GM19438 (cell line): ENCODE data around the gene ATXN10.
"Not testable (repeated sequence)": the region's sequence is repeated elsewhere in the genome, so short reads cannot be mapped to it uniquely, and the experiment has no call there.

ENCODE experiments used
- ATAC-seq: cut with Tn5 transposase; IDR thresholded peaks from one replicate; pipeline ENCODE4 v1.9.1; 2021; ENCODE audit warnings: low read depth; ENCODE audit not compliant: unreplicated experiment

The ATXN10 gene

DNA sequence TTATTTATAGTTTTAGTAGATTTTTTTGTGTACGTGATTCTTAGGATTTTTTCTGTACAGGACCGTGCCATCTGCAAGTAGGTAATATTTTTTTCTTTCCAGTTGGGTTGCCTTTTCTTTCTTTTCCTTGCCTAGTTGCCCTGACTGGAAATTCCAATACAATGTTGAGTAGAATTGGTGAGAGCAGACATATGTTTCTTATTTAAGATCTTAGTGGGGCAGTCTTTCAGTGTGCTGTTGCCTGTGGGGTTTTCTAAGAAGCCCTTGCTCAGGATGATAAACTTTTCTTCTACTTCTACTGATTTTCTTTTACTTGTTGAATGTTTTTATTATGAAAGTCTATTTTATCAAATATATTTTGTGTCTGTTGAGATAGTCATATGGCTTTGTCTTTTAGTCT, 33.0 kb downstream of the ATXN10 start:
- no peak for ATAC-seq

DNA sequence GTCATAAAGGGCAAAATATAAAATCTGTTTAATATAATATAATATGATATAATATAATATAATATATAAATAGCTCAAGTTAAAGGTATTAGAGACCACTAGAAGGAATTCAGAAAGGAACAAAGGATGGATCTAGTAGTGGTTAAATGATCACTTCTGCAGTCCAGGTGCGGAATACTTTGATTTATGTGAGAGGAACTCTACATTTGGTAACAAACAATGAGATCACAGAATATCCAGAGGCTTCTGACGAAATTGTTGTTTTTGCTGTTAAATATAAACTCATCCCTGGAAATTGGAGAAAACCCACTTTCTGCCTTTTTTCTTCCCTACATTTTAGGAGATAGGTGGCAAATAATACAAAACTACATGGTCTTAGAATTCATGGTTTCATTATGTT, 36.0 kb downstream of the ATXN10 start:
- ATAC-seq = no peak

DNA sequence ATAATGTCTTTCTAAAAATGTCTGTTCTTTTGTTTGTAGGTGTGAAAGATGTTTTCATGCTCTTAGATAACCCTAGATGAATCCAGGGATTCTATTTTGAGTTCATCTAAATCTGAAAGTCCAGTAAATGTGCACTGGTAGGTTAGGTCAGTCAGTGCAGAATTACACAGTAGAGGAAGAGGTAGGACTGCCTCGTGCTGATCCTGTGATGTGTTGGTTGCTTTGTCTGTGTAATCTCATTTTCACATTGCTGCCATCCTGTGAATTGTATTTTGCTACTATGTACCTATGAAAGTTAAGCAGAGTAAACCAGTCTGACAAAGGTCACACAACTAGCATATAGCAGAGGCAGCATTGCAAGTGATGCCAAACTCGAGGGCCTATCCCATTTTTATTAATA, 36.5 kb downstream of the ATXN10 start:
- ATAC-seq = no peak

DNA sequence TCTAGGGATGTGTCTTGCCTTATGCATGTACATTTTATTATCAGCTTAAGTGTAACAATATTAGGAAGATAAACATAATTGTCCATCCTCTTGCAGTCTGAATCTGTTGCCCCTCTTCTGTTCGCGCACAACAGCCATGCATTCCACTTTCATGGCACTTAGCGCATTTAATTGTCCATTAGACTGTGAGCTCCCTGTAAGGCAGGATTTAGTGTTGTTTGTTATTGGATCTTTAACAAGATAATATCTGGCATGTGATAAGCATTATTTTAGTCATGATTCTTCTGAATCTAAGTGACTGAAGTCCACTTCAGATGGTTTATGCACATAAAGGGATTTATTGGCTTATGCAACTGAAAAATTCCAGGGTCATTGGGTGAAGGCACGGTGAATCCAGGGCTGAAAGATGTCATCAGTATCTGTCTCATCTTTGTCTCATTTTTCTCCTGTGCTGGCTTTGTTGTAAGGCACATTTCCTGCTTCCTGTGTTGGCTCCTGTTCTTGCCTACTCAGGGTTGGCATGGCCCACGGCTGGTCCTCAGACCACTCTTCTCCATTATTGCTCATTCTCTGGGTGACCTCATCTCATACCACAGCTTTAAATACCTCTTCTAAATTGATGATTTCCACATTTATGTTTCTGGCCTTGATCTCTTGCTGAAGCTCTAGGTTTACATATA, 37.6 kb downstream of the ATXN10 start:
- ATAC-seq = no peak

DNA sequence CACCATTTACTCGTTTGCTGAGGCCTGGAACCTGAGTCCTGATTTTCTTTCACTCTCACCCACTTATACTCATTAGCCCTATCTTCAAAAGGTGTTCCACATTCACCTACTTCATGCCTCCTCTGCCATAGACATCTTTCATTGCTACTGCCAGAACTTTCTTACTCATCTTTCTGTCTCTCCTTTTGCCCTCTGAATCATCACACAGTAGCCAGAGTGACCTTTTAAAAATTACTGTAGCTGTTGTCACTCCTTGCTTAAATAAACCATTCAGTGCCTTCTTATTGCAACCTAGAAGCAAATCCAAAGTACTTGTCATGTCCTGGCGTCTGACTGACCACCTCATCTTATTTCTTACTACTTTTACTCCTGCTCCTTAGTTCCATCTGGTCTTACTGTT, 38.2 kb downstream of the ATXN10 start:
- ATAC-seq = no peak

DNA sequence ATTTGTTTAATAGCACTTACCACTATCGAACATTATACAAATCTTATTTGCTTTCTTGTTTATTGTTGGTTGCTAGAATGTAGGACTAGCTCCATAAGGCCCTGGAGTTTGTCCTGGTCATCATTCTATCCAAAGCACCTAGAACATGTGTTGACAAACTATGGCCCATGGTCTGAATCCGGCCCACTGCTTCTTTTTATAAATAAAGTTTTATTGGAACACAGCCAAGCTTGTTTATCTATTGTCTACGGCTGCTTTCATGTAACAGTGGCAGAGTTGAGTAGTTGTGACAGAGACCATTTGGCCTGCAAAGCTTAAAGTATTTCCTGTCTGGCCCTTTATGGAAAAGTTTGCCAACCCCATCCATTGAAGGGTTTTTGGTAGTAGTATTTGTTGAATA, 38.8 kb downstream of the ATXN10 start:
- no peak for ATAC-seq

DNA sequence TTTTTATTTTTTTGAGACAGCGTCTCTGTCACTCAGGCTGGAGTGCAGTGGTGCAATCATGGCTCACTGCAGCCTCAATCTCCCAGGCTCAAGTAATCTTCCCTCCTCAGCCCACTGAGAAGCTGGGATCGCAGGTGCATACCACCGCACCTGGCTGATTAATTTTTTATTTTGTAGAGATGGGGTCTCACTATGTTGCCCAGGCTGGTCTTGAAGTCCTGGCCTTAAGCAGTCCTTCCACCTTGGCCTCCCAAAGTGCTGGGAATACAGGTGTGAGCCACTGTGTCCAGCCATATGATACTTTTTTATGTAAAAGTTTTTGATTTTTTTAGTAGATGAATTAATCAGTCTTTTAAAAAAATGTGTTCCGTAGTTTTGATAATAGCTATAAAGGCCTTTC, 42.8 kb downstream of the ATXN10 start:
- not testable (repeated sequence) for ATAC-seq

DNA sequence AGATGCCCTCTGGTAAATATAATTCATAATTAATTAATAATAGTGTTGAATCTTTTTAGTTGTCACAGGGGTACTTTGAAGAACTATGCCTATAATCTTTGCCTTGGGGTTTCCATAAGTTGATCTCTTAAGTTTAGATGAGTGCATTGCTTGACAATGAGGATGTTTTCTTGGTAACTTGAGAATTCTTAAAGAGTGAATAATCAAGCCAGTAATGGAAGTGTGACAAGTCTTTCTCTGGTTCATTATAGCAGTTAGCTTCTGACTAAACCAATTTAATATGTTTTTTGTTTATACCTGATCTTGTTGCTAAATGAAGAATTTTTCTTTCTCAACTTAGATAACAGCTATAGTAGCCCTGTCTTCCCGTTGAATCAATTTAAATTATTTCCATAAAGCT, 46.2 kb downstream of the ATXN10 start:
- no peak for ATAC-seq

DNA sequence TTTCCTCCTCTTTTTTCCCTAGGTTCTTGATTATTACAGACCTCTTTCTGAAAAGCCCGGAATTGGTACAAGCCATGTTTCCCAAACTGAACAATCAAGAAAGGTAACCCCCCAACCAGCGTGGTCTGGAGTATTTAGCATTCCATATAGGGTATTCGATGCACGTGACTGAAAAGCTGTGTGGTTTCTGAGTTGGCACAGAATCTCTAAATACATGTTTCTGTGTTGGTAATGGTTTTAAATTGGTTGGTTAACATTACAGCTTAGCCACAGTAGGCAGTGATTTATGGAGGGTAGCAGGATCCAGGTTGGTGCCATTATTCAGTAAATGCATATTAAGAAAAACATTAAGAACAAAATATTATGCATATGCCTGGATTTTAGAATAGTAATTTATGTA, 46.8 kb downstream of the ATXN10 start:
- ATAC-seq = no peak

DNA sequence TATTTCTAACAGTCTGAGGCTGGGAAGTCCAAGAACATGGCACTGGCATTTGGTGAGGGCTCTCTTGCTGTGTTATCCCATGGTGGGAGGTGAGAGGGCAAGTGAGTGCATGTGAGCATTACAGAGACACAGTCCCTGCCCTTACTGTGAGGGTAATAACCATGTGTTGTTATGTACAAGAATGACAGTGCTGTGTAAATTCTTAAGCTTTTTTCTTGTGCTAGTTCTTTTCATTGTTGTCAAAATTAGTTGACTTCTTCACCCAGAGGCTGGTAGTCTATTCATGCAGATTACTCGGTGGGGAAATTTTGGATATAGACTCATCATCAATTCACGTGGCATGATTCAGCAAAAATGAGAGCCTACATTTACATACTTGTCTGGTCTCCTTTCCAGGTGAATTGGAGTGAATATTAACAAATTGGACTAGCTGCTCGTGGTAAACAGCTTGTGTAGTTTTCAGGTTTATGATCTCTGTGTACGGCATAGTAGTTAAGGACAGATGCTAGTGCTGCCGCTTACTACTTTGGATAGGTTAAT, 49.3 kb downstream of the ATXN10 start:
- no peak for ATAC-seq

DNA sequence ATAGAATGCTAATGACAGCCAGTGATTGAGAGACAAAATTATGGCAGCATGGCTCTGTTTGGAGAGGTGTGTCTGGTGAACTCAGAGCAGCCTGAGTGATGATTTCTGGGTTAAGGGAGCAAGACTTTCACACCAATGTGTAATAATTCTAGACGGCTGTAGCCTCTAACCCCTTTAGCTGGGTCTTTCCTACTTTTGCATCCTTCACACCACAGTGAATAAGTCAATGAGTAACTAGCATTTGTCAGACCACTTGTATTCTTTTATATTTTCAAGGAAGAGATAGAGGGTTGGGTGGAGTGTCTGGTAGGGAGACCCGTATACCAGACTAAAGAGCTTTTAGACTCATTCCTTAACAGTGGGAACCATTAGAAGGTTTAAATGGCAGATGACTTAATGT, 50.4 kb downstream of the ATXN10 start:
- ATAC-seq = no peak

DNA sequence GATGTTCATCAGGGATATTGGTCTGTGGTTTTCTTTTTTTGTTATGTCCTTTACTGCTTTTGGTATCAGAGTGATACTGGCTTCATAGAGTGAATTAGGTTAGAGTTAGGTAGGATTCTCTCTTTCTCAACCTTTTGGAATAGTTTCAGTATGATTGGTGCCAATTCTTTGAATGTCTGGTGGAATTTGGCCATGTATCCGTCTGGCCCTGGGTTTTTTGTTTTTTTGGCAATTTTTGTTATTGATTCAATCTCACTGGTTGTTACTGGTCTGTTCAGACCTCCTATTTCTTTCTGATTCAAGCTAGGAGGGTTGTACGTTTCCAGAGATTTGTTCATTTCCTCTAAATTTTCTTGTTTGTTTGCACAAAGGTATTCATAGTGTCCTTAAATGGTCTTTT, 54.4 kb downstream of the ATXN10 start:
- no peak for ATAC-seq

DNA sequence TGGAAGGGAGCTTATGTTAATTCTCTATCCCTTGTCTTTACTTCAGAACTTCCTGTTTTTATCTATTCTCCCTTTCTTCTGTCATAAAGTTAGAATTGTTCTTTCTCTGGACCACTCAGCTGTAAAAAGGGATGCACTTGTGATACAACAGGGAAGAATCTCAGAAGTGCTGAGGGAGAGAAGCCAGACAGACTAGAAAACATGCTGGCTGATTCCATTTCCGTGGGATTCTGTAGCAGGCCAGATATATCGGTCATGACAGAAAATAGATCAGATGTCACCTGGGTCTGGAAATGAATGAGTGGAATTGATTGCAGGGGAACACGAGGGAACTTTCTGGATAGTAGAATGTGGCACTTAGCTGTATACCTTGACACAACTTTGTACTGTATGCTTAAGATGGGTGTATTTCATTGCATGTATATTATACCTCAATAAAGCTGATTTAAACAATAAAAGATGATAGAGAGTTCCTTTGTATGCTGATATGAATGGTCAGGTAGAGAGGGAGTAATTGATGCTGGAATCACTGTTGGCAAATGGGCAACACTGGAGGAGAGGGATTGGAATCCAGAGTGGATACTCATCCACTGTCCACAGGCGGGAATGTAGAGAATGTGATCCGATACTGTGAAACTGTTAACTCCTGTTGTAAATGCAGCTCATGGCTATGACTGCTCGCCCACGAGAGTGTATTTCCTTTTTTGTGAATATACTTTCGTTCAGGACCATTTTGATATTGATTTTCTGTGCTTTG, 59.6 kb downstream of the ATXN10 start:
- ATAC-seq = no peak

DNA sequence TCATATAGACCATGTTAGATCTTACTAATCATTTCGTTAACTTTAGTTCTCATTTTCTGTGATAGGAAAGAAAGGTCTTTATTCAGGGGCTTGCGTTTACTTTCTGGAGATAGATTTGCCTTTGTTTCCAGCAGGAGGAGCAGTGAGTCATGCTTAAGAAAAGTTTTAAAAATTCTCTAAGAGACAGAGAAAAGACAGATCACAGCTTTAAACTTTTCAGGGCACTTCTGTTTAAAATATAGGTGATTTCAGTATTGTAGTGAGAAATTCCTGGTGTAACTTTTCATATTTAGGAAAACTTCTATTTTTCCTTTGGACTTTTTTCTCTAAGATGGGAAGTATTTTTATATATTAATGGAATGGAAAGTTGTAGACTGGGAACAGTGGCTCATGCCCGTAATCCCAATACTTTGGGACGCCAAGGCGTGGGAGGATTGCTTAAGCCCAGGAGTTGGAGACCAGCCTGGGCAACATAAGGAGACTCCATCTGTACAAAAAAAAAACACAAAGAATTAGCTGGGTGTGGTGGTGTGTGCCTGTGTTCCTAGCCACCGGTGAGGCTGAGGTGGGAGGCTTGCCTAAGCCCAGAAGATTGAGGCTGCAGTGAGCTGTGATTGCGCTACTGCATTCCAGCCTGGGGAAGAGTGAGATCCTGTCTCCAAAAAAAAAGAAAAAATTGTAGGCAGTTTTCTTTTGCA, 60.3 kb downstream of the ATXN10 start:
- no peak for ATAC-seq

DNA sequence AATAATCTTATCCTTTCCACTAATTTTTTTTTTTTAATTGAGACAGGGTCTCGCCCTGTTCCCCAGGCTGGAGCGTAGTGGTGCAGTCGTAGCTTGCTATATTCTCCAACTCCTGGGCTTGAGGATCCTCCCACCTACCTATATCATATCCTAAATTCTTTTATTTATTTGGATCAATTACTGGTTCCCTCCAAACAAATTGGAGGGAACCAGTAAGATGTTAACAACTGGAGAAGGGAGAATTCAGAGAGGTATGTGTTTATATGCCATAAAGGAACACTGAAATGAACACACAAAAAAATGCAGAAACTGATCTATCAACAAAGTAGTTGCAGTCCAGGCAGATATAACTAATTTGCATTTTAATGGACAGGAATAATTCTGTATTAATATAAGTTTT, 63.6 kb downstream of the ATXN10 start:
- no peak for ATAC-seq

DNA sequence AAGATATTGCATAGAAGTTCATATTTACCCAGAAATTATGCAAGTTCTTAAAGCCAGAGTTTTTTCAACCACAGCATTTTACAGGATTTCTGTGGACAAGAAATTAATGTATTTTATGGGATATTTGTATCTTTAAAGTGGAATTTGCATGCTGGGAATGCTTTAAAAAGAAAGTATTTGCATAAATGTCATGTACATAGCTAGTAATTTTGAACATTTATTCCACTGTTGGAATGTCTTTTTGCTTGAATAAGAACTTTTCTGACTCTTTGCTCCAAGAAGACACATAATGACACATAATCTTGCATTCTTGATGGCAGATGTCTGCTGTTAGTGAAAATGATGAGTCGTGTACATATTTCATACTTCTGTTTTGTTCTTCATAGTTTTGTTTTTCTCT, 66.6 kb downstream of the ATXN10 start:
- ATAC-seq = no peak

DNA sequence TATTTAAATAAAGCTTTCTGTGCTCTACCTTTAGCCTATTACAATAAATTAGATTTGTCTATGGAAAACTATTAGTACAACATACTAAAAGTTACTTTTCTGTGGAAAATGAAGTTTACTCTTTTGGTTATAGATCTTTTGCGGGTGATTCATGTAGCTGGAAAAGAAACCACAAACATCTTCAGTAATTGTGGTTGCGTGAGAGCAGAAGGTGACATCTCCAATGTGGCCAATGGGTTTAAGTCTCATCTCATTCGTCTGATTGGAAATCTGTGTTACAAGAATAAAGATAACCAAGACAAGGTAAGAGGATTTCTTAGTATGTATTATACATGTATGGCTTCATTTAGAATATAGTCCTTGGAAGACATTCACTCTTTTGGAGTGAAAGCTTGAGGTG, 68.6 kb downstream of the ATXN10 start:
- no peak for ATAC-seq

DNA sequence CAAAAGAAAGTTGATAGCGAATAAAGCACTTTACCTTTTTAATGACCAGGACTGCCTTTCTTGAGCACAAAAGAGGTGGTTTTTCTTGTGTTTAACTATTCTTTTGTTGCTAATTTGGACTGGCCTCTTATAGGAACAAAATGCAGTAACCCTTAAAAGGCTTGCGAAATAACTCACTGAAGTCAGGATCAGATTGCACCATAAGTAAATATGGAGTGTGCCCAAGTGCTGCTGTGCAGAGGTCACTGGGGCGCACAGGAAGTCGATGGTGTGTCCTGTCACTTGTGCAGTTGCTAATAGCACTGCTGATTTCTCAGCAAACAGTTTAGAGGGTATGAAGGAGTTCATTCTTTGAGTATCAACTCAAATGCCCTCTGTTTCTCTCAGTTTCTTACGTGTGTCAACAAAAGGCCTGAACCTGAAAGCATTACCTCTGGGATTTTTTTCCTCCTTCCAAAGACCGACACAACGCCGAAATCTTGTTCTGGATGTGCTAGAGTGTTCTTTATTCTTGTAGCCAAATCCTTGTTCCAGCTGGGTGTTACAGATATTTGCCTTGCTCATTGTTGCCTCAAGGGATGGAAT, 71.3 kb downstream of the ATXN10 start:
- ATAC-seq = no peak

DNA sequence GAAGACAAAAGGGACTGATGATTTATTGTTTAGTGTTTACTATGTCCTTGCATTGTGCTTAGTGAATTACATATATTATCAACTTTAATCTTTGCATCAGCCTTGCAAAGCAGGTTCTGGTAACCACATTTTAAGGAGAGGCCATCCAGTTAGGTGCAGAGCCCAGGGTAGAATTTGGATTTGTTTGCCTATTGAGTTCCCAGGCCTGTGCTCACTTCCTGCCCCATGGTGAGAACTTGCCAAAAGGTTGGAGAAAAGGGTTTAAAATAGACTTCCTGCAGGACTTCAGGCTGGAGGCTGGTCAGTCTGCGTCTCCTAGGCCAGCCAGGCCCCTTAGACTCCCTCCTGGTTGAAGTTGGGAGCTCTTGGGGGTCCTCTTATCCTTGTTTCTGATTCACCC, 72.1 kb downstream of the ATXN10 start:
- ATAC-seq = no peak

DNA sequence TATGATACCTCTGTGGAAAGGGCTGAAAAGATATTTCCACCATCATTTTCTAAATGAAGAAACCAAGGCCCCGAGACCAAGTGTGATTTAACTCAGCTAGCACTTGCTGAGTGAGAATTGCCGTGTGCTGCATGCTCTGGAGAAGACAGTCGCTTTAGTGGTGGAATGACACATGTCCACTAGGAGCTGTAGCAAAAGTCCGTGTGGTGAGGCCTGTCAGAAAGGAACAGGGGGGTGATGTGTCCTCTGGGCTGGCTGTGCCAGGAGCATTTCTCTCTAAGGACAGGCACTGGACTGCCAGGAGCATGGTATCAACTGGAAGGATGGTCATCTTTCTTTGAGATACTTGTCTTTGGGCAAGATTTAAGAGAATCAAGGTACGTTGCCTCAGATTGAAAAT, 72.8 kb downstream of the ATXN10 start:
- ATAC-seq = no peak

DNA sequence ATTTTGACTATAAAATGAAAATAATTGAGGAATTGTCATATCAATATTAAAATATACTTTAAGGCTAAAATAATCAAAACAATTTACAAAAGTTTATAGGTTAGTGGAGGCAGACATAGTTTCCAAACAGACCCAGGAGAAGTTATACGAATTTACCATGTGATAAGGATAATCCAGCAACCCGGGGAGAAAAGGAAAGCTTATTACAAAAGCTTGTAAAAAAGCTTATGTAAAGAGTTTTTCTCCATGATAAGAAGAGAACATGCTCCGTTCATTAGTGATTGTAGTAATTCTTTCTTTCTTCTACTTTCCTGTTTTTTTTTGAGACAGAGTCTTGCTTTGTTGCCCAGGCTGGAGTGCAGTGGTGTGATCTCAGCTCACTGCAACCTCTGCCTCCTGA, 79.0 kb downstream of the ATXN10 start:
- no peak for ATAC-seq
